H9 (cell line): Measurements from ENCODE around the gene PAPOLG. TPM values are rescaled to one million over a fixed set of nuclear protein-coding genes. Genes with fewer than 3 reads are reported as not detected.

Source experiments
- DNase-seq: peaks from one replicate; pipeline ENCODE4 v3.0.0-alpha.2; 2017
- H2AFZ ChIP-seq: one replicate; pipeline ENCODE4 v1.6.1; 2013; ENCODE audit warnings: mild to moderate bottlenecking, low read length, control low read depth, moderate library complexity
- H2AK5ac ChIP-seq: 2 replicates; pipeline ENCODE4 v1.6.1; 2013; ENCODE audit warnings: low read length, control low read depth, mixed read lengths; ENCODE audit not compliant: insufficient read length
- H2BK120ac ChIP-seq: one replicate; pipeline ENCODE4 v1.6.1; 2013; ENCODE audit warnings: low read depth, mild to moderate bottlenecking, low read length, control low read depth, inconsistent platforms; ENCODE audit not compliant: poor library complexity, severe bottlenecking
- H2BK12ac ChIP-seq: 2 replicates; pipeline ENCODE4 v1.6.1; 2013; ENCODE audit warnings: low read length, control low read depth, mixed read lengths, low read depth; ENCODE audit not compliant: insufficient read length
- H2BK15ac ChIP-seq: 2 replicates; pipeline ENCODE4 v1.6.1; 2013; ENCODE audit warnings: low read depth, low read length, control low read depth
- H2BK20ac ChIP-seq: one replicate; pipeline ENCODE4 v1.6.1; 2013; ENCODE audit warnings: low read depth, mild to moderate bottlenecking, low read length, control low read depth, inconsistent platforms; ENCODE audit not compliant: poor library complexity, severe bottlenecking
- H2BK5ac ChIP-seq: 2 replicates; pipeline ENCODE4 v1.6.1; 2013; ENCODE audit warnings: low read length, control low read depth, mixed read lengths; ENCODE audit not compliant: insufficient read length
- H3K14ac ChIP-seq: 2 replicates; pipeline ENCODE4 v1.6.1; 2013; ENCODE audit warnings: low read length, control low read depth; ENCODE audit not compliant: insufficient read depth
- H3K18ac ChIP-seq: 2 replicates; pipeline ENCODE4 v1.6.1; 2013; ENCODE audit warnings: low read depth, mild to moderate bottlenecking, mixed read lengths, low read length, control low read depth; ENCODE audit not compliant: insufficient read length
- H3K23ac ChIP-seq: 2 replicates; pipeline ENCODE4 v1.6.1; 2013; ENCODE audit warnings: low read length, control low read depth, mixed read lengths, low read depth; ENCODE audit not compliant: insufficient read length
- H3K23me2 ChIP-seq: 2 replicates; pipeline ENCODE4 v1.6.1; 2013; ENCODE audit warnings: low read depth, mild to moderate bottlenecking, mixed read lengths, low read length, control low read depth; ENCODE audit not compliant: insufficient read length, poor library complexity, severe bottlenecking
- H3K27ac ChIP-seq: 2 replicates; pipeline ENCODE4 v1.5.1; 2013; ENCODE audit warnings: low read length, control low read depth, mixed read lengths, low read depth; ENCODE audit not compliant: insufficient read length
- H3K27me3 ChIP-seq: 2 replicates; pipeline ENCODE4 v1.6.1; 2013; ENCODE audit warnings: low read length, control low read depth, inconsistent platforms; ENCODE audit not compliant: insufficient read depth
- H3K4ac ChIP-seq: 2 replicates; pipeline ENCODE4 v1.6.1; 2013; ENCODE audit warnings: low read depth, mild to moderate bottlenecking, control low read depth, inconsistent platforms, low read length, moderate library complexity
- H3K4me1 ChIP-seq: 2 replicates; pipeline ENCODE4 v1.6.1; 2013; ENCODE audit warnings: low read length, control low read depth, inconsistent platforms; ENCODE audit not compliant: insufficient read depth
- H3K4me2 ChIP-seq: 2 replicates; pipeline ENCODE4 v1.6.1; 2013; ENCODE audit warnings: low read length, control low read depth, mixed read lengths; ENCODE audit not compliant: insufficient read length, insufficient read depth
- H3K56ac ChIP-seq: 2 replicates; pipeline ENCODE4 v1.6.1; 2013; ENCODE audit warnings: low read depth, mild to moderate bottlenecking, mixed read lengths, low read length, control low read depth; ENCODE audit not compliant: insufficient read length
- H3K79me1 ChIP-seq: 2 replicates; pipeline ENCODE4 v1.6.1; 2013; ENCODE audit warnings: low read depth, mild to moderate bottlenecking, moderate library complexity, low read length, control low read depth, inconsistent platforms; ENCODE audit not compliant: insufficient read depth, poor library complexity, severe bottlenecking
- H3K79me2 ChIP-seq: 2 replicates; pipeline ENCODE4 v1.6.1; 2013; ENCODE audit warnings: low read length, control low read depth, inconsistent platforms; ENCODE audit not compliant: insufficient read depth
- H3K9ac ChIP-seq: 2 replicates; pipeline ENCODE4 v1.6.1; 2013; ENCODE audit warnings: low read length, control low read depth, mixed read lengths; ENCODE audit not compliant: insufficient read length; ENCODE audit errors: extremely low read depth
- H3K9me3 ChIP-seq: one replicate; pipeline ENCODE4 v1.6.1; 2013; ENCODE audit warnings: low read depth, low read length, inconsistent platforms; ENCODE audit not compliant: control insufficient read depth
- H3T11ph ChIP-seq: one replicate; pipeline ENCODE4 v1.6.1; 2013; ENCODE audit warnings: mild to moderate bottlenecking, low read length, control low read depth, inconsistent platforms
- H4K20me1 ChIP-seq: one replicate; pipeline ENCODE4 v1.6.1; 2013; ENCODE audit not compliant: control insufficient read depth, insufficient read length, insufficient read depth
- H4K5ac ChIP-seq: 2 replicates; pipeline ENCODE4 v1.6.1; 2013; ENCODE audit warnings: low read depth, mild to moderate bottlenecking, mixed read lengths, low read length, control low read depth; ENCODE audit not compliant: insufficient read length
- H4K8ac ChIP-seq: replicated peaks from 2 replicates; pipeline ENCODE4 v1.6.1; 2013; ENCODE audit warnings: low read length, control low read depth, mixed read lengths, low read depth; ENCODE audit not compliant: insufficient read length
- H4K91ac ChIP-seq: 2 replicates; pipeline ENCODE4 v1.6.1; 2013; ENCODE audit warnings: low read depth, mild to moderate bottlenecking, moderate library complexity, mixed read lengths, low read length, control low read depth; ENCODE audit not compliant: insufficient read length
- H3K27ac Mint-ChIP-seq, 3 experiments: 2 replicates in 2 of 3; 3 replicates in 1 of 3; pipeline ENCODE4 v1.8.0; 2020 to 2021; ENCODE audit warnings: mixed read lengths in 3 of 3, mild to moderate bottlenecking in 1 of 3, moderate library complexity in 1 of 3
- H3K27me3 Mint-ChIP-seq: 2 replicates; pipeline ENCODE4 v1.8.0; 2021; ENCODE audit warnings: low read depth, mild to moderate bottlenecking, moderate library complexity, mixed read lengths
- H3K36me3 Mint-ChIP-seq, 3 experiments: 2 replicates in 2 of 3; 3 replicates in 1 of 3; pipeline ENCODE4 v1.8.0; 2020 to 2021; ENCODE audit warnings: low read depth in 3 of 3, mixed read lengths in 3 of 3; ENCODE audit not compliant: insufficient read depth in 1 of 3
- H3K4me1 Mint-ChIP-seq, 2 experiments: 2 replicates each; pipeline ENCODE4 v1.8.0; 2020; ENCODE audit warnings: mixed read lengths in 2 of 2
- H3K4me3 Mint-ChIP-seq, 2 experiments: 2 replicates in 1 of 2; 3 replicates in 1 of 2; pipeline ENCODE4 v1.8.0; 2020 to 2021; ENCODE audit warnings: mild to moderate bottlenecking in 2 of 2, mixed read lengths in 2 of 2, moderate library complexity in 1 of 2
- H3K9me3 Mint-ChIP-seq, 2 experiments: 2 replicates in 1 of 2; 3 replicates in 1 of 2; pipeline ENCODE4 v1.8.0; 2020; ENCODE audit warnings: mild to moderate bottlenecking in 2 of 2, mixed read lengths in 2 of 2, moderate library complexity in 1 of 2
- CTCF ChIP-seq: fragments of 200-600 bp; sonication (generic); conservative IDR thresholded peaks from 3 replicates; pipeline ENCODE4 v1.8.0; 2021; ENCODE audit warnings: antibody characterized with exemption, mild to moderate bottlenecking
- WGBS: extraction: QIAGEN DNeasy Blood & Tissue Kit; methylation state at CpG from one replicate; pipeline ENCODE4 v1.1.7; 2013; ENCODE audit warnings: missing lambda C conversion rate, low lambda C conversion rate, mixed read lengths; ENCODE audit not compliant: insufficient read length; ENCODE audit errors: extremely low coverage; 5-methylcytosine and 5-hydroxymethylcytosine counted together
- total RNA-seq: library from RNA; stranded (reverse); gene quantifications from 2 replicates; pipeline ENCODE4 v1.2.1, GENCODE V29; 2021

Gene PAPOLG
- total RNA-seq, 1 experiment from 2014 or later, result 19.2 TPM

GRCh38 chr2:60738679-60739078 lies 17.4 kb upstream of the PAPOLG start:
- no peak overlapping the region for H2AFZ ChIP-seq
- Mint-ChIP-seq H3K27ac (no peak overlapping the region; a peak in 1 of 7 replicates), H3K4me3 (no peak overlapping the region), H3K4me1 (peaks cover 14 to 24% of the 10 kb centered on the region in 2 experiments), H3K36me3 (no peaks in the 10 kb centered on the region; a peak in 1 of 7 replicates), H3K9me3 (peaks cover 0 to 6% of the 10 kb centered on the region in 2 experiments; a peak in 2 of 5 replicates), H3K27me3 (peaks cover 86% of the 10 kb centered on the region)
- peaks cover 4% of the 10 kb centered on the region for H3K23me2 ChIP-seq
- no peak overlapping the region for H2BK5ac ChIP-seq
- no peak overlapping the region for H3K4me2 ChIP-seq
- no peak overlapping the region for H2AK5ac ChIP-seq
- H4K8ac ChIP-seq, result no peak overlapping the region
- H3K9ac ChIP-seq, result no peak overlapping the region
- H3K9me3 ChIP-seq, result no peaks in the 10 kb centered on the region
- TF ChIP-seq CTCF, result no peak
- H3K4me1 ChIP-seq, result 0 out of 2 replicates have a peak, but pooled peaks cover 3% of the 10 kb centered on the region
- no peak overlapping the region for H3K56ac ChIP-seq
- H3T11ph ChIP-seq, result no peak overlapping the region
- no CpG with 5 or more reads among the region's 3 CpGs for WGBS
- H3K4ac ChIP-seq, result no peak overlapping the region
- DNase-seq, result no peak
- no peak overlapping the region for H3K14ac ChIP-seq
- H2BK12ac ChIP-seq, result no peak overlapping the region
- no peaks in the 10 kb centered on the region for H4K20me1 ChIP-seq
- H2BK15ac ChIP-seq, result no peak overlapping the region
- no peak overlapping the region for H3K18ac ChIP-seq
- H3K79me2 ChIP-seq, result no peaks in the 10 kb centered on the region
- H3K79me1 ChIP-seq, result no peaks in the 10 kb centered on the region
- H3K27ac ChIP-seq, result no peak overlapping the region
- H2BK20ac ChIP-seq, result no peak overlapping the region
- H3K23ac ChIP-seq, result no peak overlapping the region
- no peak overlapping the region for H4K91ac ChIP-seq
- H3K27me3 ChIP-seq, result peaks cover 10% of the 10 kb centered on the region; the same call in 1 of the 2 replicates
- H4K5ac ChIP-seq, result no peak overlapping the region
- H2BK120ac ChIP-seq, result no peak overlapping the region
